Measurements from ENCODE around the gene MATN4.

GRCh38 chr20:45339084-45339483 lies 31.0 kb upstream of the MATN4 start:
- TF ChIP-seq CTCF (IDR thresholded peaks at IDR 0.05 in 4 of 5, conservative IDR thresholded peaks at IDR 0.05 in 1 of 5): no peak
- peak in 1 of 2 donors; percentile 3 for TF ChIP-seq POLR2A (IDR thresholded peaks at IDR 0.05)
